A549 treated with ZK216348 at 1 μM for 4 hours (cell line): Measurements from ENCODE around the gene NOXA1. TPM values are rescaled to one million over a fixed set of nuclear protein-coding genes. Genes with fewer than 3 reads are reported as not detected.

Experiments used
- total RNA-seq: library from RNA; stranded (reverse); fragments of 200-300 nt; extraction: Qiagen RNA extraction; gene quantifications from 5 replicates; pipeline ENCODE4 v1.2.3, GENCODE V29; 2022; ENCODE audit warnings: low read depth

The NOXA1 gene
- total RNA-seq, result 0.53 to 2.1 TPM (median 1.9 TPM) in 5 replicates

GRCh38 chr9:137422604-137423513, at the start of gene NOXA1, which contains the start of gene EXD3:
Gene NOXA1, plus strand, starts transcription at chr9:137423393. Its CDS starts 137 bp downstream, at chr9:137423530.
Gene EXD3, minus strand, starts transcription at chr9:137423162. Its CDS starts 27,805 bp downstream, at chr9:137395357.

GRCh38 chr9:137441289-137441934, 18.2 kb downstream of the NOXA1 start, which contains the start of gene ENTPD8:
Gene ENTPD8, minus strand, starts transcription at chr9:137441357. Its CDS starts 3,072 bp downstream, at chr9:137438285.

GRCh38 chr9:137459152-137459600, 36.0 kb downstream of the NOXA1 start, which contains the start of gene NSMF:
Gene NSMF, minus strand, starts transcription at chr9:137459334. Its CDS starts 232 bp downstream, at chr9:137459102.

Other genes with a start within 250 kb of the NOXA1 start
- gene ANAPC2, start 234.8 kb upstream of the NOXA1 start, total RNA-seq, result 19.0 to 41.0 TPM (median 34.9 TPM) in 5 replicates
- 85.9 to 156 TPM (median 148 TPM) in 5 replicates for gene SSNA1, start 234.7 kb upstream of the NOXA1 start, total RNA-seq
- gene TPRN, start 222.7 kb upstream of the NOXA1 start, total RNA-seq, result 5.5 to 10.4 TPM (median 10.2 TPM) in 5 replicates
- 29.5 to 49.4 TPM (median 47.9 TPM) in 5 replicates for gene TMEM203, start 217.7 kb upstream of the NOXA1 start, total RNA-seq
- 7.4 to 20.8 TPM (median 16.2 TPM) in 5 replicates for gene NDOR1, start 217.7 kb upstream of the NOXA1 start, total RNA-seq
- 0.79 to 2.6 TPM (median 2.0 TPM) in 5 replicates for gene RNF208, start 201.2 kb upstream of the NOXA1 start, total RNA-seq
- 2.8 to 5.4 TPM (median 4.2 TPM) in 5 replicates for gene CYSRT1, start 198.2 kb upstream of the NOXA1 start, total RNA-seq
- gene RNF224, start 195.9 kb upstream of the NOXA1 start, total RNA-seq, result 0.13 to 0.58 TPM (median 0.39 TPM) in 4 of 5 replicates, not detected in the other
- 0.13 to 0.19 TPM in 2 of 5 replicates, not detected in the others for gene SLC34A3, start 192.5 kb upstream of the NOXA1 start, total RNA-seq
- 522 to 871 TPM (median 814 TPM) in 5 replicates for gene TUBB4B, start 182.1 kb upstream of the NOXA1 start, total RNA-seq
- not detected in 5 replicates for gene STPG3, start 172.1 kb upstream of the NOXA1 start, total RNA-seq
- 36.5 to 63.8 TPM (median 58.5 TPM) in 5 replicates for gene NELFB, start 168.1 kb upstream of the NOXA1 start, total RNA-seq
- gene TOR4A, start 145.7 kb upstream of the NOXA1 start, total RNA-seq, result 13.6 to 33.0 TPM (median 30.5 TPM) in 5 replicates
- 1.9 to 7.2 TPM (median 5.6 TPM) in 5 replicates for gene NRARP, start 121.1 kb upstream of the NOXA1 start, total RNA-seq
- gene EXD3, start 231 bp upstream of the NOXA1 start, total RNA-seq, result 2.5 to 6.8 TPM (median 6.4 TPM) in 5 replicates
- gene ENTPD8, start 18.0 kb downstream of the NOXA1 start, total RNA-seq, result 0.18 to 0.29 TPM (median 0.19 TPM) in 5 replicates
- 28.4 to 48.9 TPM (median 43.2 TPM) in 5 replicates for gene NSMF, start 35.9 kb downstream of the NOXA1 start, total RNA-seq
- 0.28 to 1.2 TPM (median 1.1 TPM) in 5 replicates for gene PNPLA7, start 127.0 kb downstream of the NOXA1 start, total RNA-seq
- gene MRPL41, start 128.5 kb downstream of the NOXA1 start, total RNA-seq, result 43.8 to 100 TPM (median 90.0 TPM) in 5 replicates
- 19.5 to 32.6 TPM (median 30.3 TPM) in 5 replicates for gene DPH7, start 155.5 kb downstream of the NOXA1 start, total RNA-seq
- 34.1 to 61.4 TPM (median 59.9 TPM) in 5 replicates for gene ZMYND19, start 167.1 kb downstream of the NOXA1 start, total RNA-seq
- 26.9 to 54.5 TPM (median 45.5 TPM) in 5 replicates for gene ARRDC1, start 182.3 kb downstream of the NOXA1 start, total RNA-seq
- gene EHMT1, start 195.6 kb downstream of the NOXA1 start, total RNA-seq, result 33.7 to 50.4 TPM (median 47.4 TPM) in 5 replicates